Tibial artery (tissue), 4 donors: ENCODE data around the gene C10orf90.

ENCODE experiments used
- DNase-seq, 2 donors: peaks; one replicate each; pipeline ENCODE4 v3.0.0-alpha.2; 2019
- H3K27ac ChIP-seq, 2 donors: fragments of 200-600 bp; sonication (generic) in 1 of 2; 1 replicate in 1 of 2; 2 replicates in 1 of 2; pipeline ENCODE4 v1.5.1; 2018 to 2019; ENCODE audit warnings: mild to moderate bottlenecking in 1 of 2
- H3K27me3 ChIP-seq, 2 donors: fragments of 200-600 bp; sonication (generic) in 1 of 2; one replicate each; pipeline versions ENCODE4 v1.5.1 to v1.6.0; 2016 to 2019
- H3K36me3 ChIP-seq, 3 donors: fragments of 200-600 bp; sonication (generic) in 2 of 3; one replicate each; pipeline ENCODE4 v1.5.1; 2016 to 2019; ENCODE audit warnings: mild to moderate bottlenecking in 2 of 3
- H3K4me1 ChIP-seq, 4 donors: fragments of 200-600 bp; sonication (generic) in 2 of 4; 1 replicate in 3 of 4; 2 replicates in 1 of 4; pipeline ENCODE4 v1.5.1; 2016 to 2019
- H3K4me3 ChIP-seq, 2 donors: fragments of 200-600 bp; sonication (generic) in 1 of 2; 1 replicate in 1 of 2; 2 replicates in 1 of 2; pipeline ENCODE4 v1.5.1; 2018 to 2019; ENCODE audit warnings: mild to moderate bottlenecking in 2 of 2
- H3K9me3 ChIP-seq, 3 donors: fragments of 200-600 bp; sonication (generic) in 1 of 3; one replicate each; pipeline ENCODE4 v1.5.1; 2016 to 2019
- intact Hi-C: fragments of 100-400 bp; cut with DNase I; formaldehyde crosslinking; loops from one replicate; pipeline ENCODE4 v1.15.0; 2023; ENCODE audit warnings: low total_unique reads
- TF ChIP-seq, protein P1 (sequence below), 2 experiments: fragments of 200-600 bp in 1 of 2; fragments of 450-650 bp in 1 of 2; IDR thresholded peaks; one replicate each; pipeline ENCODE4 v1.5.1; 2017 to 2019; ENCODE audit warnings: antibody characterized with exemption in 2 of 2, mild to moderate bottlenecking in 1 of 2, moderate library complexity in 1 of 2

C10orf90 gene

DNA sequence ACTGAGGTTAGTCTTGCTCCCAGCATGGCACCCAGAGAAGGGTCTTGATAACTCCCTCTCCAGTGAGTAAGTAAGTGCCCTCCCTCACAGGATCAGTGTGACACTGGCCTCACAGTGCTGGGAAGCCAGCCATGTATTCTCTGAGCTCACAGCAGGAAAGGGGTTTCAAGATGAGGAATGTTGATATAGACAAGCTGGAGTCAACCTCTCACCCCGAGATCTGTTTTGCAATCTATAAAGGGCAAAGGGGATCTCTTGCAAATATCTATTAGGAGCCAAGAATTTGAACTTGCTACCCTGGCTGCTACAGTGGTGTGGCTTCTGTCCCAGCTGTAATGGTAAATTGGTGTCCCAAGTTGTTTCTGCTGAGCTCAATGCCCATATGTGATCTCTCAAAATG is 212.0 kb downstream of the C10orf90 start:
- Histone ChIP-seq H3K36me3 (no peaks in the 10 kb centered on the region), H3K27ac (no peak overlapping the region), H3K4me3 (no peak overlapping the region), H3K27me3 (no peaks in the 10 kb centered on the region), H3K9me3 (no peaks in the 10 kb centered on the region), H3K4me1 (peaks cover 0 to 4% (median 0%) of the 10 kb centered on the region in 4 donors)
- TF ChIP-seq, protein P1, sequence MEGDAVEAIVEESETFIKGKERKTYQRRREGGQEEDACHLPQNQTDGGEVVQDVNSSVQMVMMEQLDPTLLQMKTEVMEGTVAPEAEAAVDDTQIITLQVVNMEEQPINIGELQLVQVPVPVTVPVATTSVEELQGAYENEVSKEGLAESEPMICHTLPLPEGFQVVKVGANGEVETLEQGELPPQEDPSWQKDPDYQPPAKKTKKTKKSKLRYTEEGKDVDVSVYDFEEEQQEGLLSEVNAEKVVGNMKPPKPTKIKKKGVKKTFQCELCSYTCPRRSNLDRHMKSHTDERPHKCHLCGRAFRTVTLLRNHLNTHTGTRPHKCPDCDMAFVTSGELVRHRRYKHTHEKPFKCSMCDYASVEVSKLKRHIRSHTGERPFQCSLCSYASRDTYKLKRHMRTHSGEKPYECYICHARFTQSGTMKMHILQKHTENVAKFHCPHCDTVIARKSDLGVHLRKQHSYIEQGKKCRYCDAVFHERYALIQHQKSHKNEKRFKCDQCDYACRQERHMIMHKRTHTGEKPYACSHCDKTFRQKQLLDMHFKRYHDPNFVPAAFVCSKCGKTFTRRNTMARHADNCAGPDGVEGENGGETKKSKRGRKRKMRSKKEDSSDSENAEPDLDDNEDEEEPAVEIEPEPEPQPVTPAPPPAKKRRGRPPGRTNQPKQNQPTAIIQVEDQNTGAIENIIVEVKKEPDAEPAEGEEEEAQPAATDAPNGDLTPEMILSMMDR (IDR thresholded peaks at IDR 0.05), result no peak
- no peak for DNase-seq
- intact Hi-C loops, result no loop called here

DNA sequence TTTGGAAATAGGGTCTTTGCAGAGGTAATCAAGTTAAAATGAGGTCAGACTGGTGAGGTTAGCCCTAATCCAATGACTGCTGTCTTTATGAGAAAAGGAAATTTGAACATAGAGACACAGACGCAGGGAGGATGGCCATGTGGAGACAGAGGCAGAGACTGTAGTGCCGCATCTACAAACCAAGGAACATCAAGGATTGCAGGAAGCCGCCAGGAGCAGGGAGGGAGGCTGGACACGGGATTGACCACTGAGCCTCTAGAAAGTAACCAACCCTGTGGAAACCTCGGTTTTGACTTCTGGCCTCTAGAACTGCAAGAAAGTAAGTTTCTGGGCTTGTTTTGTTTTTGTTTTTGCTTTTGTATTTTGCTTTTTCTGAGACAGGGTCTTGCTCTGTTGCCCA is 213.9 kb downstream of the C10orf90 start:
- no peak overlapping the region for H3K4me3 ChIP-seq
- no peaks in the 10 kb centered on the region for H3K9me3 ChIP-seq
- no peaks in the 10 kb centered on the region for H3K36me3 ChIP-seq
- H3K27me3 ChIP-seq, result no peaks in the 10 kb centered on the region
- H3K27ac ChIP-seq, result no peak overlapping the region
- intact Hi-C loops, result no loop called here
- peaks cover 0 to 4% (median 0%) of the 10 kb centered on the region in 4 donors for H3K4me1 ChIP-seq
- TF ChIP-seq, protein P1 (IDR thresholded peaks at IDR 0.05), result no peak
- no peak for DNase-seq

DNA sequence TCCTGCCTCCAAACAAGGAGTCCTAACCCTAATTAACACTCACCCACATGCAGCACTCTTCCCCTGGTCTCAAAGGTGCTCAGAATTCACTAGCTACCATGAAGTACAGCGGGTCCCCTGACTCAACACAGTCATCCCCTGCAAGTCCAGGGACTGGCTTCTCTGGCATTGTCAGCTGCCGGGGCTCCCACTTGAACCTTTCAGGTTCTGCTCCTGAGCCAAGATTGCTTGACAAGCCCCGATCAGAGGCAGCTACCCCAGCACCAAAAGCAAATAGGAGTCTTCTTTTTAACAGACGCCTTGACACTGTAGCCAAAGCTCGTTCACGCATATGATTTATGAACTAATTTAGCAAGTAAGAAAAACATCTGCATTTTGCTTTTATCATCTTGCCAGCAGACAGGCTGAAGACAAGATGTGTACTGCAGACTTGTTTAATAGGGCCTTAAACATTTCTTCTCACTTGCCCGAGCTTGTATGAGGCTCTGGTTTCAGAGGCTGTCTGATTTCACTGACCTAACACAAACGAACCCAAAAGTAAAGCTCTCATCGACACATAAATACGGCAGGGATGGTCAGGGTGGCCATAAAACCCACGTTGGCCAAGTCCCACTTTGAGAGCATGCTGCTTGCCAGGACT is 214.6 kb downstream of the C10orf90 start:
- TF ChIP-seq, protein P1 (IDR thresholded peaks at IDR 0.05), result no peak
- Histone ChIP-seq H3K27ac (no peak overlapping the region), H3K4me3 (no peak overlapping the region), H3K27me3 (no peaks in the 10 kb centered on the region), H3K9me3 (no peaks in the 10 kb centered on the region), H3K4me1 (peaks cover 0 to 4% (median 0%) of the 10 kb centered on the region in 4 donors), H3K36me3 (no peaks in the 10 kb centered on the region)
- no peak for DNase-seq
- intact Hi-C loops, result no loop called here

DNA sequence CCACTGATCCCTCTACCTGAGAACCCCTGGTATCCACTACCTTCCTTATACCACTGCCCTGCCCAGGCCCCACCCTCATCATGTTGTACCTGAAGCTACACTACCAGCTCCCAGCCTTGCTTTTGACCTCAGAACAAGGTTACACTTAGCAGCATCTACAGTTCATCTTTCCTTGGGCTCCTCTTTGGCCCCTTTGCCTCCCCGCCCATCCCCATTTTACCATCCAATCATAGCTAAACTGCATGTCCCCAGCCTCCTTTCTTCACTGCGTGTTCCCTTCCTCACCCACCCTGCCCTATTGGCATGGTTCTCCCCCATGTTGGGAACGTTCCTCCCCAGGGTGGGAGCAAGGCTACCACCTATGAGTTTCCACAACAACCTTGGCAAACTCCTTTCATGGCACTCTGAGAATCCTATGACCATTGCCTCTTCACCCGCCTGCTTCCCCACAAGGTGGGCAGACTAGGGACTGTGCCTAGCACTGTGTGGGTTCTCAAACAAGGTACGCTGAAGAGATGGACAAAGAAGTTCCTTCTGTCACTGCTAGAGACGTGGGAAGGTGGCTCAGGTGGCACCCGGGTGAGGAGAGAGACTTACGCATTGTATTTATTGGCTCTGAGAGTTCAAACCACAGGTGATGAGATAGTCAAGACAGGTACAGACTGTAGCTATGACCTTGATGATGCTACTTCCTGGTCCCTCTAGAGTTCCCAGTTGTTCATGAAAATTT is 215.3 kb downstream of the C10orf90 start:
- Histone ChIP-seq H3K27me3 (no peaks in the 10 kb centered on the region), H3K4me1 (peaks cover 0 to 4% (median 0%) of the 10 kb centered on the region in 4 donors), H3K27ac (no peak overlapping the region), H3K9me3 (no peaks in the 10 kb centered on the region), H3K4me3 (no peak overlapping the region), H3K36me3 (no peaks in the 10 kb centered on the region)
- DNase-seq, result no peak
- intact Hi-C loops, result no loop called here
- TF ChIP-seq, protein P1 (IDR thresholded peaks at IDR 0.05), result no peak

DNA sequence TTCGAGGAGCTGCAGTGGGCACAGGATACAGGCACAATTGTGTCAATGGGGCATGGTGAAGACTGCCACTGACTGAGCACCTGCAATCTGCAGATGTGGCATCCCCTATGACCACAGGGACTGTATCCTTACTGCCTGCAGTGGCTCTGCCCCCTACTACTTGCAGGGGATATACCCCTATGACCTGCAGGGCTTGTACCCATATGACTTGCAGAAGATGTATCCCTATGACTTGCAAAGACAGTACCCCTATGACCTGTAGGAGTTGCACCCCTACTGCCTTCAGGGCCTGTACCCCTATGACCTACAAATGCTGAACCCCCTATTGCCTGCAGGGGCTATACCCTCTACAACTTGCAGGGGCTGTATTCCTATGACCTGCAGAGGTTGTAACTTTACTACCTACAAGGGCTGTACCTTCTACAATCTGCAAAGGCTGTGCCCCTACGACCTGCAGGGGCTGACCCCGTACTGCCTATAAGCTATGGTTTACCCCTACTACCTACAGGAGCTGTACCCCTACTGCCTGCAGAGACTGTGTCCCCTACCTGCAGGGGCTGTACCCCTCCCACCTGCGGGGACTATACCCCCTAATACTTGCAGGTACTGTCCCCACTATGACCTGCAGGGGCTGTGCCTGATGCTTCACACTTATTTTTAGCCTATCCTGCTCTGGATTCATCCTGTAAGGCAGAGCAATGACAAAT is 216.3 kb downstream of the C10orf90 start:
- no peak for DNase-seq
- no peaks in the 10 kb centered on the region for H3K9me3 ChIP-seq
- H3K4me1 ChIP-seq, result peaks cover 0 to under 1% (median 0%) of the 10 kb centered on the region in 4 donors
- H3K4me3 ChIP-seq, result no peak overlapping the region
- H3K27ac ChIP-seq, result no peak overlapping the region
- intact Hi-C loops, result no loop called here
- no peaks in the 10 kb centered on the region for H3K27me3 ChIP-seq
- H3K36me3 ChIP-seq, result no peaks in the 10 kb centered on the region
- TF ChIP-seq, protein P1 (IDR thresholded peaks at IDR 0.05), result no peak
